Peyer's patch (tissue), 4 donors: ENCODE results near the gene KCNQ1OT1.

Experiments used
- CTCF ChIP-seq, 6 experiments: fragments of 450-650 bp in 4 of 6; fragments of 200-600 bp in 2 of 6; sonication (generic) in 1 of 6; IDR thresholded peaks; one replicate each; pipeline ENCODE4 v1.5.1; 2017 to 2019; ENCODE audit warnings: antibody characterized with exemption in 6 of 6, mild to moderate bottlenecking in 3 of 6, moderate library complexity in 1 of 6
- POLR2A ChIP-seq, 2 donors: fragments of 450-650 bp; IDR thresholded peaks; one replicate each; pipeline ENCODE4 v1.5.1; 2017; ENCODE audit warnings: antibody characterized with exemption in 2 of 2, mild to moderate bottlenecking in 2 of 2, moderate library complexity in 2 of 2

- TF ChIP-seq CTCF (IDR thresholded peaks at IDR 0.05) (no peak), POLR2A (IDR thresholded peaks at IDR 0.05) (no peak)
These were observed 108.6 kb downstream of the KCNQ1OT1 start for GRCh38 chr11:2590965-2591754.
